Hepatocyte (in vitro differentiated cells): ENCODE data around the gene CELA3A.

Experiments used
- EZH2 ChIP-seq: fragments of 200-600 bp; sonication (generic); IDR thresholded peaks from 2 replicates; pipeline ENCODE4 v1.6.1; 2016; ENCODE audit warnings: antibody characterized with exemption, mild to moderate bottlenecking, borderline replicate concordance
- EZH2phosphoT487 ChIP-seq: fragments of 200-600 bp; sonication (generic); IDR thresholded peaks from one replicate; pipeline ENCODE4 v1.6.1; 2018; ENCODE audit warnings: antibody characterized with exemption, mild to moderate bottlenecking, low read depth, moderate library complexity; ENCODE audit not compliant: unreplicated experiment, severe bottlenecking
- TF ChIP-seq, protein P1 (sequence below): fragments of 200-600 bp; sonication (generic); IDR thresholded peaks from 2 replicates; pipeline ENCODE4 v1.5.1; 2016; ENCODE audit warnings: antibody characterized with exemption, mild to moderate bottlenecking; ENCODE audit not compliant: poor library complexity

DNA sequence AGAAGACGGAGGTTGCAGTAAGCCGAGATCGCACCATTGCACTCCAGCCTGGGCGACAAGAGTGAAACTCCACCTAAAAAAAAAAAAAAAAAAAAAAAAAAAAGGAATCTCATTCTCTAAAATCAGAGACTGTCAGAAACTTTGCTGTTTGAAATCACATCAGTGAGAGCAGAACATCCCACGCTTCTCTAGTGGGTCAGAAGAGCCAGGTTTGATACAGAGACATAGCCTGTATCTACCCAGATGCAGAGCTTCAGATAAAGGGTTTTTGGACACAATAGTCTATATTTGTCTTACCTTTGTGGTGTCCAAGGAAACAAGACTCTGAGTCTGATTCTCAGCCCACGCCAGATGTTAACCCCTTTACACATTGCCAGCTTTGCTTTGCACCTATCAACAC lies 19.6 kb downstream of the CELA3A start:
- TF ChIP-seq, protein P1, sequence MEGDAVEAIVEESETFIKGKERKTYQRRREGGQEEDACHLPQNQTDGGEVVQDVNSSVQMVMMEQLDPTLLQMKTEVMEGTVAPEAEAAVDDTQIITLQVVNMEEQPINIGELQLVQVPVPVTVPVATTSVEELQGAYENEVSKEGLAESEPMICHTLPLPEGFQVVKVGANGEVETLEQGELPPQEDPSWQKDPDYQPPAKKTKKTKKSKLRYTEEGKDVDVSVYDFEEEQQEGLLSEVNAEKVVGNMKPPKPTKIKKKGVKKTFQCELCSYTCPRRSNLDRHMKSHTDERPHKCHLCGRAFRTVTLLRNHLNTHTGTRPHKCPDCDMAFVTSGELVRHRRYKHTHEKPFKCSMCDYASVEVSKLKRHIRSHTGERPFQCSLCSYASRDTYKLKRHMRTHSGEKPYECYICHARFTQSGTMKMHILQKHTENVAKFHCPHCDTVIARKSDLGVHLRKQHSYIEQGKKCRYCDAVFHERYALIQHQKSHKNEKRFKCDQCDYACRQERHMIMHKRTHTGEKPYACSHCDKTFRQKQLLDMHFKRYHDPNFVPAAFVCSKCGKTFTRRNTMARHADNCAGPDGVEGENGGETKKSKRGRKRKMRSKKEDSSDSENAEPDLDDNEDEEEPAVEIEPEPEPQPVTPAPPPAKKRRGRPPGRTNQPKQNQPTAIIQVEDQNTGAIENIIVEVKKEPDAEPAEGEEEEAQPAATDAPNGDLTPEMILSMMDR: no peak
- TF ChIP-seq EZH2phosphoT487 (no peak), EZH2 (no peak)
